Upper lobe of right lung (tissue), 1 donor: ENCODE data around the gene PI3. TPM values are rescaled to one million over a fixed set of nuclear protein-coding genes. Genes with fewer than 3 reads are reported as not detected.
"Not testable (repeated sequence)": the region's sequence is repeated elsewhere in the genome, so short reads cannot be mapped to it uniquely, and the experiment has no call there.

ENCODE experiments used
- ATAC-seq: fragments of 200-7000 bp; cut with Tn5 transposase; one replicate; pipeline ENCODE4 v1.9.1; 2020; ENCODE audit warnings: mild to moderate bottlenecking, moderate library complexity
- DNase-seq: peaks from one replicate; pipeline ENCODE4 v3.0.0-alpha.2; 2020
- H3K27ac ChIP-seq: fragments of 200-600 bp; one replicate; pipeline ENCODE4 v1.8.0; 2022
- H3K27me3 ChIP-seq: fragments of 200-600 bp; one replicate; pipeline ENCODE4 v1.8.0; 2022; ENCODE audit warnings: mild to moderate bottlenecking
- H3K36me3 ChIP-seq: fragments of 200-600 bp; one replicate; pipeline ENCODE4 v1.8.0; 2022
- H3K4me1 ChIP-seq: fragments of 200-600 bp; one replicate; pipeline ENCODE4 v1.8.0; 2022
- H3K4me3 ChIP-seq: fragments of 200-600 bp; one replicate; pipeline ENCODE4 v1.8.0; 2022; ENCODE audit warnings: mild to moderate bottlenecking
- H3K9me3 ChIP-seq: fragments of 200-600 bp; one replicate; pipeline ENCODE4 v1.8.0; 2022
- CTCF ChIP-seq: fragments of 200-600 bp; IDR thresholded peaks from one replicate; pipeline ENCODE4 v1.8.0; 2022; ENCODE audit warnings: antibody characterized with exemption
- intact Hi-C: fragments of 100-400 bp; cut with DNase I; formaldehyde crosslinking; loops from one replicate; pipeline ENCODE4 v1.11.0; 2022
- total RNA-seq: library from RNA; stranded (reverse); fragmentation: NEBNext Ultra II Directional; extraction: Animal tissue kit (Norgen Biotek cat#: 25700); gene quantifications from one replicate; pipeline ENCODE4 v1.2.1, GENCODE V29; 2021
- donor health status: DM: no; HTN: yes; CAD: no; lungs with severe emphysema.

The PI3 gene
- total RNA-seq, 1 donor from 2014 or later: 4.1 TPM

- no peak for ATAC-seq
- H3K27me3 ChIP-seq: peaks cover 12% of the 10 kb centered on the region
- no peaks in the 10 kb centered on the region for H3K9me3 ChIP-seq
- no peak overlapping the region for H3K27ac ChIP-seq
- H3K4me1 ChIP-seq: no peaks in the 10 kb centered on the region
- no peak for TF ChIP-seq CTCF
- H3K36me3 ChIP-seq: no peaks in the 10 kb centered on the region
- no peak for DNase-seq
- intact Hi-C loops: no loop called here
- no peak overlapping the region for H3K4me3 ChIP-seq
Measured at GRCh38 chr20:45140836-45141235, 33.9 kb upstream of the PI3 start.

GRCh38 chr20:45149062-45149461 is 25.6 kb upstream of the PI3 start:
- no peak for ATAC-seq
- intact Hi-C loops: no loop called here
- TF ChIP-seq CTCF: no peak

GRCh38 chr20:45152405-45152804 is 22.3 kb upstream of the PI3 start:
- no peak overlapping the region for H3K4me3 ChIP-seq
- H3K36me3 ChIP-seq: no peaks in the 10 kb centered on the region
- H3K9me3 ChIP-seq: no peaks in the 10 kb centered on the region
- DNase-seq (no peak), ATAC-seq (no peak)
- no peak overlapping the region for H3K27ac ChIP-seq
- no peak for TF ChIP-seq CTCF
- H3K27me3 ChIP-seq: peaks cover under 1% of the 10 kb centered on the region
- intact Hi-C loops: no loop called here
- no peaks in the 10 kb centered on the region for H3K4me1 ChIP-seq

More at GRCh38 chr20:45149062-45149461, 25.6 kb upstream of the PI3 start:
- Histone ChIP-seq H3K36me3 (no peaks in the 10 kb centered on the region), H3K4me3 (no peak overlapping the region), H3K27me3 (peaks cover 22% of the 10 kb centered on the region), H3K27ac (no peak overlapping the region), H3K4me1 (no peaks in the 10 kb centered on the region), H3K9me3 (no peaks in the 10 kb centered on the region)
- no peak for DNase-seq

- DNase-seq (no peak), ATAC-seq (no peak)
- no peaks in the 10 kb centered on the region for H3K9me3 ChIP-seq
- no peaks in the 10 kb centered on the region for H3K4me1 ChIP-seq
- TF ChIP-seq CTCF: no peak
- no peak overlapping the region for H3K27ac ChIP-seq
- H3K36me3 ChIP-seq: no peaks in the 10 kb centered on the region
- no peak overlapping the region for H3K4me3 ChIP-seq
- intact Hi-C loops: no loop called here
- H3K27me3 ChIP-seq: no peaks in the 10 kb centered on the region
Measured at GRCh38 chr20:45153147-45153546, 21.6 kb upstream of the PI3 start.

- intact Hi-C loops: no loop called here
- no peaks in the 10 kb centered on the region for H3K4me1 ChIP-seq
- peaks cover 1% of the 10 kb centered on the region for H3K9me3 ChIP-seq
- no peak overlapping the region for H3K27ac ChIP-seq
- no peaks in the 10 kb centered on the region for H3K36me3 ChIP-seq
- H3K4me3 ChIP-seq: no peak overlapping the region
- peak; percentile 85 for ATAC-seq
- H3K27me3 ChIP-seq: no peaks in the 10 kb centered on the region
- DNase-seq: no peak
- TF ChIP-seq CTCF: no peak
Measured at GRCh38 chr20:45153752-45154151, 20.9 kb upstream of the PI3 start.

GRCh38 chr20:45154183-45154582 is 20.5 kb upstream of the PI3 start:
- no peaks in the 10 kb centered on the region for H3K27me3 ChIP-seq
- DNase-seq: no peak
- no peaks in the 10 kb centered on the region for H3K36me3 ChIP-seq
- H3K4me1 ChIP-seq: no peaks in the 10 kb centered on the region
- H3K9me3 ChIP-seq: peaks cover 6% of the 10 kb centered on the region
- no peak for TF ChIP-seq CTCF
- H3K27ac ChIP-seq: no peak overlapping the region
- intact Hi-C loops: no loop called here
- no peak overlapping the region for H3K4me3 ChIP-seq
- no peak for ATAC-seq

- H3K9me3 ChIP-seq: peaks cover 11% of the 10 kb centered on the region
- H3K36me3 ChIP-seq, H3K4me1 ChIP-seq, H3K27ac ChIP-seq, H3K27me3 ChIP-seq, ATAC-seq, intact Hi-C loops, DNase-seq, H3K4me3 ChIP-seq: not testable (repeated sequence)
Measured at GRCh38 chr20:45154794-45155193, 19.9 kb upstream of the PI3 start.
